Measurements from ENCODE around the gene PHYHD1. TPM values are rescaled to one million over a fixed set of nuclear protein-coding genes. Genes with fewer than 3 reads are reported as not detected.

Gene PHYHD1
- total and polyA plus RNA-seq, 2 of the 13 experiments (the other 11 are each of a cell fraction or from before 2014, with no cell fraction given) = 10.6 to 25.3 TPM

GRCh38 chr9:128881884-128882676 is 38.7 kb upstream of the PHYHD1 start, which contains the start of the genes KYAT1 and LRRC8A (continued):
- TF ChIP-seq PHF8 (CRISPR knock-in tag; IDR thresholded peaks at IDR 0.05) (0 out of 2 replicates have a peak, but pooled peaks have one; percentile 26), MAX (IDR thresholded peaks at IDR 0.05) (peak; percentile 73), KMT2B (CRISPR knock-in tag; IDR thresholded peaks at IDR 0.05) (peak; percentile 76), SP2 (CRISPR knock-in tag; IDR thresholded peaks at IDR 0.05) (no peak), MYNN (CRISPR knock-in tag; IDR thresholded peaks at IDR 0.05; ENCODE audit: low read depth) (no peak), TFDP2 (CRISPR knock-in tag; IDR thresholded peaks at IDR 0.05) (peak; percentile 95), ZBTB46 (CRISPR knock-in tag; IDR thresholded peaks at IDR 0.05; ENCODE audit: borderline replicate concordance) (no peak), POGZ (CRISPR knock-in tag; IDR thresholded peaks at IDR 0.05) (peak; percentile 34; the same call in 1 of the 2 replicates), ZNF652 (CRISPR knock-in tag; IDR thresholded peaks at IDR 0.05; ENCODE audit: borderline replicate concordance, low read depth) (no peak), HES4 (CRISPR knock-in tag; IDR thresholded peaks at IDR 0.05; ENCODE audit: borderline replicate concordance) (0 out of 2 replicates have a peak, but pooled peaks have one; percentile 21), ETV5 (CRISPR knock-in tag; IDR thresholded peaks at IDR 0.05; ENCODE audit: borderline replicate concordance) (peak; percentile 91), HNRNPK (IDR thresholded peaks at IDR 0.05; ENCODE audit: low read depth, low read length, poor library complexity, severe bottlenecking) (peak; percentile 67), KDM2A (CRISPR knock-in tag; IDR thresholded peaks at IDR 0.05; ENCODE audit: borderline replicate concordance, low read depth) (peak; percentile 87), ZBTB37 (CRISPR knock-in tag; IDR thresholded peaks at IDR 0.05) (no peak), SALL2 (CRISPR knock-in tag; IDR thresholded peaks at IDR 0.05) (no peak), TBX2 (CRISPR knock-in tag; IDR thresholded peaks at IDR 0.05; ENCODE audit: borderline replicate concordance) (peak; percentile 67; the same call in 1 of the 2 replicates), LCORL (IDR thresholded peaks at IDR 0.05) (no peak), LCORL (CRISPR knock-in tag; IDR thresholded peaks at IDR 0.05) (0 out of 2 replicates have a peak, but pooled peaks have one; percentile 49), ZSCAN22 (CRISPR knock-in tag; IDR thresholded peaks at IDR 0.05) (no peak), JUN (CRISPR knock-in tag; IDR thresholded peaks at IDR 0.05) (peak; percentile 61; the same call in 1 of the 2 replicates), ATF1 (CRISPR knock-in tag; IDR thresholded peaks at IDR 0.05) (peak; percentile 93), CENPBD1 (CRISPR knock-in tag; IDR thresholded peaks at IDR 0.05; ENCODE audit: borderline replicate concordance, low read depth) (0 out of 2 replicates have a peak, but pooled peaks have one; percentile 43), ZNF557 (CRISPR knock-in tag; IDR thresholded peaks at IDR 0.05) (no peak)
